Endothelial cell of umbilical vein (primary cell): ENCODE measurements around the gene EFHD2. TPM values are rescaled to one million over a fixed set of nuclear protein-coding genes. Genes with fewer than 3 reads are reported as not detected.

Source experiments
- BruUV-seq: library from RNA; stranded (reverse); fragments of 400-500 nt; replicated peaks from 2 replicates; lab custom pipeline; 2021; lab: Mats Ljungman, UMichigan
- CTCF ChIA-PET: fragments of 300-600, 350-600 bp; sonication (Branson Sonifier 250); formaldehyde crosslinking; loops from one replicate; lab custom pipeline; 2021; ENCODE audit warnings: antibody characterized with exemption, inconsistent platforms; lab: Charles Lee
- POLR2A ChIA-PET: fragments of 300-600, 350-600 bp; sonication (Branson Sonifier 250); formaldehyde crosslinking; loops from one replicate; lab custom pipeline; 2021; ENCODE audit warnings: antibody characterized with exemption, inconsistent platforms; lab: Charles Lee
- DNase-seq: peaks from one replicate; pipeline ENCODE4 v3.0.0-alpha.2; 2011; ENCODE audit warnings: low read depth, low spot score
- FAIRE-seq: peaks from 2 replicates; lab custom pipeline; 2011; peaks lifted over from hg19 to GRCh38; lab: Jason Lieb, UNC
- H2AFZ ChIP-seq: 2 replicates; pipeline ENCODE4 v1.6.0; 2012; ENCODE audit warnings: low read depth, low read length, control low read depth, inconsistent platforms
- H3K27ac ChIP-seq: 2 replicates; pipeline ENCODE4 v1.5.1; 2011; ENCODE audit warnings: low read depth, mild to moderate bottlenecking, control low read depth, low read length, moderate library complexity; ENCODE audit not compliant: insufficient read depth
- H3K27me3 ChIP-seq, 2 experiments: 2 replicates each; pipeline versions ENCODE4 v1.6.0 to v1.6.1; 2011; ENCODE audit warnings: low read length in 2 of 2, mixed read lengths in 1 of 2; ENCODE audit not compliant: control insufficient read depth in 2 of 2, insufficient read depth in 2 of 2
- H3K36me3 ChIP-seq, 2 experiments: 2 replicates in 1 of 2; 3 replicates in 1 of 2; pipeline ENCODE4 v1.5.1; 2011; ENCODE audit warnings: low read length in 2 of 2, mild to moderate bottlenecking in 1 of 2, moderate library complexity in 1 of 2; ENCODE audit not compliant: control insufficient read depth in 2 of 2, insufficient read depth in 2 of 2; ENCODE audit errors: extremely low read depth in 1 of 2
- H3K4me1 ChIP-seq: 3 replicates; pipeline ENCODE4 v1.5.1; 2011; ENCODE audit warnings: mild to moderate bottlenecking, low read length; ENCODE audit not compliant: control insufficient read depth, insufficient read depth; ENCODE audit errors: extremely low read depth
- H3K4me2 ChIP-seq: 2 replicates; pipeline ENCODE4 v1.6.1; 2011; ENCODE audit warnings: low read length, control low read depth, mixed read lengths; ENCODE audit not compliant: insufficient read depth
- H3K4me3 ChIP-seq, 3 experiments: fragments of 200-600 bp in 1 of 3; sonication (generic), shearing (Covaris generic) in 1 of 3; replicated peaks in 1 of 3; 2 replicates each; pipeline ENCODE4 v1.5.1; 2011 to 2016; ENCODE audit warnings: control low read depth in 3 of 3, low read length in 3 of 3, mild to moderate bottlenecking in 2 of 3, inconsistent platforms in 1 of 3, low read depth in 1 of 3, moderate library complexity in 1 of 3; ENCODE audit not compliant: insufficient read depth in 1 of 3
- H3K79me2 ChIP-seq: 2 replicates; pipeline ENCODE4 v1.6.0; 2012; ENCODE audit warnings: low read length, inconsistent platforms; ENCODE audit not compliant: control insufficient read depth, insufficient read depth
- H3K9ac ChIP-seq: replicated peaks from 2 replicates; pipeline ENCODE3; 2011; ENCODE audit warnings: low read length, control low read depth; ENCODE audit not compliant: insufficient read depth; ENCODE audit errors: extremely low read depth
- H3K9me1 ChIP-seq: replicated peaks from 3 replicates; pipeline ENCODE4 v1.6.0; 2011; ENCODE audit warnings: mild to moderate bottlenecking, low read length; ENCODE audit not compliant: control insufficient read depth, insufficient read depth; ENCODE audit errors: extremely low read depth
- H3K9me3 ChIP-seq: replicated peaks from 2 replicates; pipeline ENCODE4 v1.5.1; 2012; ENCODE audit warnings: low read length, inconsistent platforms; ENCODE audit not compliant: control insufficient read depth, insufficient read depth
- H4K20me1 ChIP-seq: replicated peaks from 2 replicates; pipeline ENCODE3; 2011; ENCODE audit warnings: mild to moderate bottlenecking, low read length; ENCODE audit not compliant: control insufficient read depth, insufficient read depth; ENCODE audit errors: extremely low read depth
- EZH2 ChIP-seq: IDR thresholded peaks from 2 replicates; pipeline ENCODE4 v1.6.1; 2012; ENCODE audit warnings: borderline replicate concordance, low read depth, mild to moderate bottlenecking, moderate library complexity, low read length, inconsistent platforms; ENCODE audit not compliant: severe bottlenecking
- GATA2 ChIP-seq: IDR thresholded peaks from 2 replicates; pipeline ENCODE4 v1.7.0; 2011; ENCODE audit warnings: low read depth, mild to moderate bottlenecking, moderate library complexity, mixed read lengths, low read length; ENCODE audit not compliant: insufficient read length, insufficient read depth
- JUN ChIP-seq: IDR thresholded peaks from 2 replicates; pipeline ENCODE4 v1.6.1; 2011; ENCODE audit warnings: borderline replicate concordance, low read depth; ENCODE audit not compliant: insufficient read length, insufficient read depth
- MAX ChIP-seq: IDR thresholded peaks from 2 replicates; pipeline ENCODE4 v1.6.1; 2011; ENCODE audit not compliant: insufficient read depth, insufficient read length
- MYC ChIP-seq: IDR thresholded peaks from one replicate; pipeline ENCODE4 v1.6.1; 2011; ENCODE audit warnings: mild to moderate bottlenecking, low read depth, low read length
- POLR2A ChIP-seq: IDR thresholded peaks from 2 replicates; pipeline ENCODE4 v1.6.1; 2012; ENCODE audit warnings: low read depth, mild to moderate bottlenecking, control low read depth, low read length
- dilution Hi-C: fragments of 300-500 bp; cut with MboI; formaldehyde crosslinking; loops from one replicate; pipeline ENCODE4 v1.15.0; 2019; ENCODE audit warnings: low sequenced_read_pairs; ENCODE audit not compliant: extremely low pct_ligation_motif_present
- intact Hi-C: fragments of 100-400 bp; cut with micrococcal nuclease; formaldehyde crosslinking; loops from one replicate; pipeline ENCODE4 v1.10.0; 2022
- polyA plus RNA-seq, 4 experiments: library from polyadenylated mRNA; depleted of rRNA in 3 of 4; stranded (reverse) in 3 of 4; unstranded in 1 of 4; fragments of >200 nt; gene quantifications; 2 replicates each; pipeline versions ENCODE4 v1.2.1 to v1.2.3, GENCODE V29; 2011 to 2012; ENCODE audit warnings: missing spikeins in 1 of 4
- total RNA-seq: library from RNA; stranded (reverse); gene quantifications from 2 replicates; pipeline ENCODE4 v1.2.3, GENCODE V29; 2021
- TF ChIP-seq, protein P1 (sequence below), 2 donors: IDR thresholded peaks; 1 replicate in 1 of 2; 2 replicates in 1 of 2; pipeline ENCODE4 v1.5.1; 2011; ENCODE audit warnings: low read length in 2 of 2, mild to moderate bottlenecking in 2 of 2, moderate library complexity in 2 of 2, control low read depth in 1 of 2, inconsistent platforms in 1 of 2, low read depth in 1 of 2; ENCODE audit not compliant: insufficient read depth in 1 of 2; ENCODE audit errors: extremely low read depth in 1 of 2

EFHD2 gene
- total and polyA plus RNA-seq, 2 donors (not counting 3 experiments of a cell fraction or from before 2014, with no cell fraction given): 50.2 to 73.5 TPM

GRCh38 chr1:15412175-15412800, 2.6 kb downstream of the EFHD2 start:
- no peaks in the 10 kb centered on the region for H3K9me3 ChIP-seq
- no peak overlapping the region for H3K9ac ChIP-seq
- H2AFZ ChIP-seq: no peak overlapping the region
- H3K36me3 ChIP-seq: peaks cover 0 to 4% of the 10 kb centered on the region in 2 experiments
- no TSS peak for BruUV-seq
- H4K20me1 ChIP-seq: no peaks in the 10 kb centered on the region
- TF ChIP-seq MAX (no peak), POLR2A (no peak), GATA2 (peak; percentile 80), MYC (no peak), EZH2 (no peak), JUN (no peak)
- TF ChIP-seq, protein P1, sequence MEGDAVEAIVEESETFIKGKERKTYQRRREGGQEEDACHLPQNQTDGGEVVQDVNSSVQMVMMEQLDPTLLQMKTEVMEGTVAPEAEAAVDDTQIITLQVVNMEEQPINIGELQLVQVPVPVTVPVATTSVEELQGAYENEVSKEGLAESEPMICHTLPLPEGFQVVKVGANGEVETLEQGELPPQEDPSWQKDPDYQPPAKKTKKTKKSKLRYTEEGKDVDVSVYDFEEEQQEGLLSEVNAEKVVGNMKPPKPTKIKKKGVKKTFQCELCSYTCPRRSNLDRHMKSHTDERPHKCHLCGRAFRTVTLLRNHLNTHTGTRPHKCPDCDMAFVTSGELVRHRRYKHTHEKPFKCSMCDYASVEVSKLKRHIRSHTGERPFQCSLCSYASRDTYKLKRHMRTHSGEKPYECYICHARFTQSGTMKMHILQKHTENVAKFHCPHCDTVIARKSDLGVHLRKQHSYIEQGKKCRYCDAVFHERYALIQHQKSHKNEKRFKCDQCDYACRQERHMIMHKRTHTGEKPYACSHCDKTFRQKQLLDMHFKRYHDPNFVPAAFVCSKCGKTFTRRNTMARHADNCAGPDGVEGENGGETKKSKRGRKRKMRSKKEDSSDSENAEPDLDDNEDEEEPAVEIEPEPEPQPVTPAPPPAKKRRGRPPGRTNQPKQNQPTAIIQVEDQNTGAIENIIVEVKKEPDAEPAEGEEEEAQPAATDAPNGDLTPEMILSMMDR (IDR thresholded peaks at IDR 0.05; ENCODE audit: extremely low read depth in 1 of 2, insufficient read depth in 1 of 2, low read depth in 1 of 2, low read length in 2 of 2): no peak
- H3K79me2 ChIP-seq: peaks cover 62% of the 10 kb centered on the region
- no peaks in the 10 kb centered on the region for H3K27me3 ChIP-seq
- DNase-seq (peak; percentile 15), FAIRE-seq (peak; percentile 63)
- peak overlapping the region; percentile 69 for H3K4me2 ChIP-seq
- CTCF ChIA-PET: interaction anchor here (1.1 to 4.0 kb wide), 8 partner anchors 15 to 88 kb away, joined by 3 to 33 read pairs (median 6); no protein-coding TSS in a partner anchor
- no peaks in the 10 kb centered on the region for H3K9me1 ChIP-seq
- H3K27ac ChIP-seq: peak overlapping the region; percentile 40
- peaks cover 49% of the 10 kb centered on the region for H3K4me1 ChIP-seq
- POLR2A ChIA-PET: no interaction called here
- intact Hi-C loops: loop anchor here (10.0 kb wide), 1 partner anchor 407 kb away; no protein-coding TSS in a partner anchor
- peak overlapping the region in 2 of 3 experiments; percentile 4 to 82 for H3K4me3 ChIP-seq
- dilution Hi-C loops: loop anchor here (10.0 kb wide), 1 partner anchor 87 kb away; no protein-coding TSS in a partner anchor
